Measurements from ENCODE around the gene TLR3. TPM values are rescaled to one million over a fixed set of nuclear protein-coding genes. Genes with fewer than 3 reads are reported as not detected.

TLR3 gene
- total RNA-seq, 1 donor from 2014 or later, result not detected

DNA sequence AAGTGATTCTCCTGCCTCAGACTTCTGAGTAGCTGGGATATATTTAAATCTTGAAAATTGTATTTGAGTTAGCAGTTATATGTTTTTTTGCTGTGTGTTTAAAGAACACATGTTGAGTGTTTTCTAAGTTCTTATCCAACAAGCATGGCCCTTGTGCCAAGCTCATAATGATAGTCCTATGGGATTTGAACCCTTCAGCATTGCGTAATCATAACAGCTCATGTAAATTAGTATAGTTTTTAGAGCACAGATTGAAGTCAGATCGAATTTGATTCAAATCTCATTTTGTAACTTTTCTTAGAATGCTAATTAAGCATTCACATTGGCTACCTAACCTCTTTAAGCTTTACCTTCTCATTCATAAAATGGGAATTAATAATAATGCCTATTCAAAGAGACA lies 47.7 kb downstream of the TLR3 start:
- DNase-seq, result no peak
- ATAC-seq (ENCODE audit: low read depth), result no peak
- ChIA-PET POLR2A (no interaction called here), CTCF (no interaction called here)
- Mint-ChIP-seq H3K4me1 (no peaks in the 10 kb centered on the region), H3K27ac (no peak overlapping the region), H3K36me3 (ENCODE audit: low read depth) (no peaks in the 10 kb centered on the region), H3K9me3 (no peaks in the 10 kb centered on the region), H3K4me3 (no peak overlapping the region), H3K27me3 (peaks cover 20% of the 10 kb centered on the region)
- TF ChIP-seq, protein P1, sequence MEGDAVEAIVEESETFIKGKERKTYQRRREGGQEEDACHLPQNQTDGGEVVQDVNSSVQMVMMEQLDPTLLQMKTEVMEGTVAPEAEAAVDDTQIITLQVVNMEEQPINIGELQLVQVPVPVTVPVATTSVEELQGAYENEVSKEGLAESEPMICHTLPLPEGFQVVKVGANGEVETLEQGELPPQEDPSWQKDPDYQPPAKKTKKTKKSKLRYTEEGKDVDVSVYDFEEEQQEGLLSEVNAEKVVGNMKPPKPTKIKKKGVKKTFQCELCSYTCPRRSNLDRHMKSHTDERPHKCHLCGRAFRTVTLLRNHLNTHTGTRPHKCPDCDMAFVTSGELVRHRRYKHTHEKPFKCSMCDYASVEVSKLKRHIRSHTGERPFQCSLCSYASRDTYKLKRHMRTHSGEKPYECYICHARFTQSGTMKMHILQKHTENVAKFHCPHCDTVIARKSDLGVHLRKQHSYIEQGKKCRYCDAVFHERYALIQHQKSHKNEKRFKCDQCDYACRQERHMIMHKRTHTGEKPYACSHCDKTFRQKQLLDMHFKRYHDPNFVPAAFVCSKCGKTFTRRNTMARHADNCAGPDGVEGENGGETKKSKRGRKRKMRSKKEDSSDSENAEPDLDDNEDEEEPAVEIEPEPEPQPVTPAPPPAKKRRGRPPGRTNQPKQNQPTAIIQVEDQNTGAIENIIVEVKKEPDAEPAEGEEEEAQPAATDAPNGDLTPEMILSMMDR (IDR thresholded peaks at IDR 0.05), result no peak
- intact Hi-C loops (cut with micrococcal nuclease), result no loop called here

DNA sequence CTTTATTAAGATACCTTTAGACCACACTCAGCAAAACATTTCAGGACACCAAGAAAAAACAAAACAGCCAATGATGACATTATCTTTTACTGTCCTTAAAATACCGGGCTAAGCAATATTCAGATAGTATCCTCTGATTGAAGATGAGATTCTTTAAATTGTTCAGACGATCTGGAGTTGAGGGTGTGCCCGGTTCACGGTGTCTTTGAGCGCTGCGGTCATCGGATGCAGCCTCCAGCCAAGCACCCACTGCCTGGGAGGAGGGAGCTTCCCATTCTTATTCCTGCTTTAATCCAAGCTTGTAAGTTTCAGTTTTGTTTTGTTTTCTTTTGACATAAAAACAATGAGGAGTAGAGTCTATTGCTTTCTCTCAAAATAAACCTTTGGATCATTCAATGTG lies 49.6 kb downstream of the TLR3 start:
- ATAC-seq (ENCODE audit: low read depth), result no peak
- DNase-seq, result no peak
- H3K4me1 Mint-ChIP-seq, result no peaks in the 10 kb centered on the region
- peaks cover 20% of the 10 kb centered on the region for H3K27me3 Mint-ChIP-seq
- no peaks in the 10 kb centered on the region for H3K36me3 Mint-ChIP-seq (ENCODE audit: low read depth)
- intact Hi-C loops (cut with micrococcal nuclease), result no loop called here
- no peak overlapping the region for H3K4me3 Mint-ChIP-seq
- ChIA-PET CTCF (no interaction called here), POLR2A (no interaction called here)
- TF ChIP-seq, protein P1 (IDR thresholded peaks at IDR 0.05), result no peak
- H3K9me3 Mint-ChIP-seq, result no peaks in the 10 kb centered on the region
- no peak overlapping the region for H3K27ac Mint-ChIP-seq

DNA sequence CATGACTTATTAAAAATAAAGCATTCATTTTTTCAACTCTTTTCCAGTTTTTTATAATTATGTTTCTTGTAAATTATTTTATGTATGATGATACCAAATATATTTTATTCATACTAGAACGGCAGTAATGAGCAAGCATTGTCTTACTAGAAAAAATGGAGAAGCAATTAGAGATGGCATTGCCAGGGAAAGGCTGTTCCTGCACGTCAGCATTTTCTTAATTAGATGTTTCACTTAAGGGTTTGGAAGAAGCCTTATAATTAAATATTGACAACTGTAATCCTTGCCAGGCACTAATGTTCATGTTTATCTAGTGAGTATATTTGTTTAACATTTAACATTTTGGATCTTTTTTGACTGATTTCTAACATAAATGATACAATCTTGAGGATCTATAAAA lies 52.1 kb downstream of the TLR3 start:
- no peak overlapping the region for H3K27ac Mint-ChIP-seq
- intact Hi-C loops (cut with micrococcal nuclease), result no loop called here
- POLR2A ChIA-PET, result no interaction called here
- no peak overlapping the region for H3K4me3 Mint-ChIP-seq
- peaks cover 21% of the 10 kb centered on the region for H3K27me3 Mint-ChIP-seq
- H3K36me3 Mint-ChIP-seq (ENCODE audit: low read depth), result no peaks in the 10 kb centered on the region
- H3K4me1 Mint-ChIP-seq, result no peaks in the 10 kb centered on the region
- CTCF ChIA-PET, result no interaction called here
- ATAC-seq (ENCODE audit: low read depth) (no peak), DNase-seq (no peak)
- no peaks in the 10 kb centered on the region for H3K9me3 Mint-ChIP-seq
- TF ChIP-seq, protein P1 (IDR thresholded peaks at IDR 0.05), result no peak

DNA sequence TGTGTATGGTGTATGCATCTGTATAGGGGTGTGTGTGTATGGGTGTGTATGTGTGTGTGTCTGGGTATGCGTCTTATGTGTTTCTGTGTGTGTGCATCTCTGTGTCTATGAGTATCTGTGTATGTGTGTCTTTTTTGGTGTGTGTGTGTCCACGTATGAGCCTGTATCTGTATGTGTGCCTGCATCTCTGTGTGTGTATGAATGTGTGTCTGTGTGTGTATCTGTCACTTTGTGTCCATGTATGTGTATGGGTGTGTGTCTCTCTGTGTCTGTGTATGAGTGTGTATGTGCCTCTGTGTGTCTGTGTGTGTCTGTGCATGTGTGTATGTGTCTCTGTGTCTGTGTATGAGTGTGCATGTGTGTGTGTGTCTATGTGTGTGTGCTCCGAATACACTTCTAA lies 59.9 kb downstream of the TLR3 start:
- no peaks in the 10 kb centered on the region for H3K36me3 Mint-ChIP-seq (ENCODE audit: low read depth)
- TF ChIP-seq, protein P1 (IDR thresholded peaks at IDR 0.05), result no peak
- H3K27me3 Mint-ChIP-seq, result peaks cover 4% of the 10 kb centered on the region
- H3K9me3 Mint-ChIP-seq, result no peaks in the 10 kb centered on the region
- peaks cover under 1% of the 10 kb centered on the region for H3K4me1 Mint-ChIP-seq
- CTCF ChIA-PET, result no interaction called here
- ATAC-seq (ENCODE audit: low read depth), result no peak
- H3K4me3 Mint-ChIP-seq, result no peak overlapping the region
- intact Hi-C loops (cut with micrococcal nuclease), result no loop called here
- no peak for DNase-seq
- H3K27ac Mint-ChIP-seq, result no peak overlapping the region
- POLR2A ChIA-PET, result no interaction called here

DNA sequence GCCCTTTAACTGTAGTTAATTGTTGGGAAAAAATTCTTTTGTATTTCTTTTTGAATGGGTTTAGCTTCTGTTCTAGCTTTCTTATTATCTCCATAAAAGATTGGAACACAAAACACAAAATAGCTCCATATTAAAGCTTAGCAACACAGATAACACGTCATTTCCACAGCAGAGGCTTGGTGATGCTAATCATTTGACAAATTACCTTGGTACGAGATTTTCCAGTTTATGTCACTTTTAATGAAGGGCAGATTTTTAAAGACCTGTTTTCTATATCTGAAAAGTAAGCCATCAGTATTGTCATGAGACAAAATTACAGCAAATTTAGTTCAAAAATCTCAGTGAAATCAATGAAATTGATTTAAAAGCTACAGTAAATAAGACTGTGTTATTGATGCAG lies 63.0 kb downstream of the TLR3 start:
- Mint-ChIP-seq H3K4me3 (no peak overlapping the region), H3K27ac (no peak overlapping the region), H3K9me3 (no peaks in the 10 kb centered on the region), H3K4me1 (peaks cover 8% of the 10 kb centered on the region), H3K27me3 (no peaks in the 10 kb centered on the region), H3K36me3 (ENCODE audit: low read depth) (no peaks in the 10 kb centered on the region)
- ChIA-PET POLR2A (no interaction called here), CTCF (no interaction called here)
- no peak for ATAC-seq (ENCODE audit: low read depth)
- DNase-seq, result no peak
- intact Hi-C loops (cut with micrococcal nuclease), result no loop called here
- TF ChIP-seq, protein P1 (IDR thresholded peaks at IDR 0.05), result no peak

Measured in activated B cell treated with CpG ODN at 0.5 μM for 24 hours (primary cell).